ENCODE results near the gene L3MBTL4. TPM values are rescaled to one million over a fixed set of nuclear protein-coding genes. Genes with fewer than 3 reads are reported as not detected.
A peak's percentile ranks its signal among the peaks of the same experiment; 100 is the strongest.

The L3MBTL4 gene
- polyA plus RNA-seq (2012; ENCODE audit: missing spikeins) = 6.6 TPM

GRCh38 chr18:6414723-6415417 is at the start of gene L3MBTL4:
TSS of gene L3MBTL4 (minus strand) at chr18:6414911. CDS start at chr18:6311625, 103,286 bp downstream.
- no peak for TF ChIP-seq POLR2AphosphoS5 (IDR thresholded peaks at IDR 0.05; ENCODE audit: low read depth, low read length)
- TF ChIP-seq TAF1 (IDR thresholded peaks at IDR 0.05; ENCODE audit: borderline replicate concordance, low read depth, low read length) = no peak
- TF ChIP-seq POLR2A (IDR thresholded peaks at IDR 0.05; ENCODE audit: low read depth, low read length) = no peak; the same call in 1 of the 2 replicates
- peak; percentile 92 for FAIRE-seq
- DNase-seq (ENCODE audit: insufficient read length) = peak; percentile 53

GRCh38 chr18:6452194-6452593 is 37.5 kb upstream of the L3MBTL4 start:
- FAIRE-seq = no peak
- no peak for DNase-seq (ENCODE audit: insufficient read length)
- no peak for TF ChIP-seq POLR2A (IDR thresholded peaks at IDR 0.05; ENCODE audit: low read depth, low read length)
- no peak for TF ChIP-seq POLR2AphosphoS5 (IDR thresholded peaks at IDR 0.05; ENCODE audit: low read depth, low read length)
- TF ChIP-seq TAF1 (IDR thresholded peaks at IDR 0.05; ENCODE audit: borderline replicate concordance, low read depth, low read length) = no peak

- TF ChIP-seq POLR2A (IDR thresholded peaks at IDR 0.05; ENCODE audit: low read depth, low read length) (no peak), TAF1 (IDR thresholded peaks at IDR 0.05; ENCODE audit: borderline replicate concordance, low read depth, low read length) (no peak)
- DNase-seq (ENCODE audit: insufficient read length) = no peak
- peak; percentile 86 for FAIRE-seq
These were observed 34.5 kb upstream of the L3MBTL4 start for GRCh38 chr18:6449213-6449612.

GRCh38 chr18:6444466-6445228 is 29.9 kb upstream of the L3MBTL4 start:
- DNase-seq (ENCODE audit: insufficient read length) (no peak), FAIRE-seq (no peak)
- TF ChIP-seq TAF1 (IDR thresholded peaks at IDR 0.05; ENCODE audit: borderline replicate concordance, low read depth, low read length) (no peak), POLR2AphosphoS5 (IDR thresholded peaks at IDR 0.05; ENCODE audit: low read depth, low read length) (no peak), POLR2A (IDR thresholded peaks at IDR 0.05; ENCODE audit: low read depth, low read length) (no peak)

GRCh38 chr18:6441200-6441599 is 26.5 kb upstream of the L3MBTL4 start:
- TF ChIP-seq TAF1 (IDR thresholded peaks at IDR 0.05; ENCODE audit: borderline replicate concordance, low read depth, low read length) (no peak), POLR2AphosphoS5 (IDR thresholded peaks at IDR 0.05; ENCODE audit: low read depth, low read length) (no peak), POLR2A (IDR thresholded peaks at IDR 0.05; ENCODE audit: low read depth, low read length) (no peak)
- DNase-seq (ENCODE audit: insufficient read length) = no peak
- FAIRE-seq = no peak

GRCh38 chr18:6437937-6438818 is 23.5 kb upstream of the L3MBTL4 start:
- DNase-seq (ENCODE audit: insufficient read length) (no peak), FAIRE-seq (peak; percentile 73)
- TF ChIP-seq POLR2A (IDR thresholded peaks at IDR 0.05; ENCODE audit: low read depth, low read length) = no peak
- TF ChIP-seq POLR2AphosphoS5 (IDR thresholded peaks at IDR 0.05; ENCODE audit: low read depth, low read length) = no peak
- no peak for TF ChIP-seq TAF1 (IDR thresholded peaks at IDR 0.05; ENCODE audit: borderline replicate concordance, low read depth, low read length)

GRCh38 chr18:6435731-6436130 is 21.0 kb upstream of the L3MBTL4 start:
- no peak for DNase-seq (ENCODE audit: insufficient read length)
- no peak for FAIRE-seq
- TF ChIP-seq TAF1 (IDR thresholded peaks at IDR 0.05; ENCODE audit: borderline replicate concordance, low read depth, low read length) (no peak), POLR2A (IDR thresholded peaks at IDR 0.05; ENCODE audit: low read depth, low read length) (no peak), POLR2AphosphoS5 (IDR thresholded peaks at IDR 0.05; ENCODE audit: low read depth, low read length) (no peak)

GRCh38 chr18:6434987-6435709 is 20.4 kb upstream of the L3MBTL4 start:
- FAIRE-seq (no peak), DNase-seq (ENCODE audit: insufficient read length) (no peak)
- no peak for TF ChIP-seq TAF1 (IDR thresholded peaks at IDR 0.05; ENCODE audit: borderline replicate concordance, low read depth, low read length)
- TF ChIP-seq POLR2AphosphoS5 (IDR thresholded peaks at IDR 0.05; ENCODE audit: low read depth, low read length) = no peak

GRCh38 chr18:6434481-6434880 is 19.8 kb upstream of the L3MBTL4 start:
- no peak for DNase-seq (ENCODE audit: insufficient read length)
- FAIRE-seq = no peak
- TF ChIP-seq TAF1 (IDR thresholded peaks at IDR 0.05; ENCODE audit: borderline replicate concordance, low read depth, low read length) = no peak
- no peak for TF ChIP-seq POLR2AphosphoS5 (IDR thresholded peaks at IDR 0.05; ENCODE audit: low read depth, low read length)
- no peak for TF ChIP-seq POLR2A (IDR thresholded peaks at IDR 0.05; ENCODE audit: low read depth, low read length)

GRCh38 chr18:6431659-6432318 is 17.1 kb upstream of the L3MBTL4 start:
- no peak for FAIRE-seq

More at GRCh38 chr18:6431659-6432318, 17.1 kb upstream of the L3MBTL4 start:
- DNase-seq (ENCODE audit: insufficient read length) = no peak
- no peak for TF ChIP-seq POLR2AphosphoS5 (IDR thresholded peaks at IDR 0.05; ENCODE audit: low read depth, low read length)
- TF ChIP-seq TAF1 (IDR thresholded peaks at IDR 0.05; ENCODE audit: borderline replicate concordance, low read depth, low read length) = no peak
- TF ChIP-seq POLR2A (IDR thresholded peaks at IDR 0.05; ENCODE audit: low read depth, low read length) = no peak

Data from GM12892 (cell line).